NCI-H128 (cell line): ENCODE results near the gene FOXP3.

Source experiments
- DNase-seq: peaks from one replicate; lab custom pipeline; 2025; ENCODE audit not compliant: unreplicated experiment; lab: John Stamatoyannopoulos, UW

FOXP3 gene

GRCh38 chrX:49221868-49222267 is 42.6 kb downstream of the FOXP3 start:
- DNase-seq = no peak

GRCh38 chrX:49220100-49220499 is 44.4 kb downstream of the FOXP3 start:
- DNase-seq = no peak

GRCh38 chrX:49214996-49215526 is 49.4 kb downstream of the FOXP3 start:
- no peak for DNase-seq

GRCh38 chrX:49214416-49214815 is 50.1 kb downstream of the FOXP3 start:
- no peak for DNase-seq

DNA sequence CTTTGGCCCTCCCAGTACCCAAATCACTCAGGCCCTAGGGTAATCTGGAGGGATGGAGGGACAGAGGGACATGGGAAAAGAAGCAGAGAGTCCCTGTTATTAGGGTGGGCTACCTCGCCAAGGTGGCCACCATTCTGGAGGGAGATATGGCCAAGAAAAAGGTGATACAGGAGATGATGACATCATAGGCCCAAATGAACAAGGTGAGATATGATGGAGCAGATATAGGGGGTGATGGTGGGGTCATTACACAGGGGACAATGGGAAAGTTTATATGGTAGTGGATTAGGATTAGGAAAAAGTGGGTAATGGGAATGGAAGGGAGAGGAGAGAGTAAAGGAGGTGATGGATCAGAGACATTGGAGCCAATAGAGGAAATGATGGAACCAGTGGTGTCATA is 51.6 kb downstream of the FOXP3 start:
- DNase-seq = no peak

DNA sequence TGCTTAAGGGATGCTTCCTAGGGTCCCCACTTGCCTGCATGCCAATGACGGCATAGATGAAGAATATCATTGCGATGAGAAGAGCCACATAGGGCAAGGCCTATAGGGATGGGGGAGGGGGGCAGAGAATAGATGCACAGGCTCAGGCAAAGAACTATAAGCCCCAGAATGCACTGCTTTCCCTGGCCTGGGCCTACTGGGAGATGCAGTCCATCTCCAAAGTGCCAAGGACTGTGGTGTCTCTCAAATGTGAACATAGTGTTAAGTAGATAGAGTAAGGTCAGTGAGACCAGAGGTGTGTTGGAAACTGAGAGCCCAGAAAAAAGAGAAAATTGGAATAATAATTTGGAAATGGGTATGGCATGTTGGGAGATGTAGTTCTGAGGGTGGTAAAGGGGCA is 52.3 kb downstream of the FOXP3 start:
- DNase-seq = no peak

GRCh38 chrX:49211074-49211473 is 53.4 kb downstream of the FOXP3 start:
- DNase-seq = no peak

DNA sequence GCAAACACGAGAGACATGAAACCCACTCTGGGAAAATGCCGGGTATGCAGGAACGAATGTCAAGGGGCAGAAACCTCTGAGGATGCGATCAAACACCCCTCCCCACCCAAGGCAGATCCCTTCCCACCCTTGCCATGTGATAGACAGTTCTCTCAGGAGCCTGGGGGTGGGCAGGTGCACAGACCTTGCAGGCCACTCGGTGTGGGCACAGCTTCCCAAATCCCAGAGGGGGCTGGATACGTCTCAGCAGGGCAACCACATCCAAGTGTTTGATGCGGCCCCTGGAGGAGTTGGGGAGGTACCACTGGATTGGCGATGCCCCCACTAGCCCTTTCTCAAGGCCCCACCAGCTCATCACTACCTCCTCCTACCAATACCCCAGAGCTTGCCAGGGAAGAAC is 54.1 kb downstream of the FOXP3 start:
- no peak for DNase-seq

GRCh38 chrX:49209434-49210251 is 54.9 kb downstream of the FOXP3 start:
- no peak for DNase-seq

DNA sequence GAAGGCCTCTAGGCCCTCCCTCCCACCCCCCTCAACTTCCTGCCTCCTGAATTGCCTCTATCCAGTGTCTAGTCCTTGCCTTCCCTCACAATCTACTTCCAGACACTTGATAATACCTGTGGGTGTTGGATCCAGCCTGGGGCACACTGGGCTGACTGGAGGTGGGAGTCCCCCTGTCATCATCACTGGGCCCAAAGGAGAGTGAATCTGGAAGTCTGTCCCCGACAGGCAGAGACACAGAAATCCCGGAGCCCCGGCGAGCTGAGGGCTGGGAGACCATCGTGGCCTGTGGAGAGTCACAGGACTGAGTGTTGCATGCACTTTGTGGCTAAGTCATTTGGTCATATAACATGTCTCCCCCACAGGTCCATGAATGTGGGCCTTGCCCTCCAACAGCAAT is 56.1 kb downstream of the FOXP3 start:
- no peak for DNase-seq

- no peak for DNase-seq
Observed at GRCh38 chrX:49206543-49206942, 58.0 kb downstream of the FOXP3 start.

DNA sequence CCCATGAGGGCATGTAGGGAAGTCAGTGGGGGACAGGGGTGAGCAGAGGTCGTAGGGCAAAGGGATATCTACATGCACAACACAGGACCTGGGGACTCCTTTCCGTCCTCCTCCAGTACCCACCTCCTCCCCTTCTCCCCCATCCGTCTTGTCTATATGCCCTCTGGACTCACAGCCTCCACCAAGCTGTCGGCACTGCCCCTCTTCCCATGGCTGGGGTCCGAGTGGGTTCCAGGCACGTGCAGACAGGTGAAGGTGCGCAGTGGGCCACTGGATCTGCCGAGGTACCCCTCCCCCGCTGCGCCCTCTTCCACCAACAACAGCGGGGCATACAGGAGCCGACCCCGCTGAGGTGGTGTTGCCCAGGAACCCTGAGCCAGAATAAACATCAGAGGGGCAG is 59.1 kb downstream of the FOXP3 start:
- no peak for DNase-seq

- no peak for DNase-seq
Observed at GRCh38 chrX:49204709-49205108, 59.8 kb downstream of the FOXP3 start.

DNA sequence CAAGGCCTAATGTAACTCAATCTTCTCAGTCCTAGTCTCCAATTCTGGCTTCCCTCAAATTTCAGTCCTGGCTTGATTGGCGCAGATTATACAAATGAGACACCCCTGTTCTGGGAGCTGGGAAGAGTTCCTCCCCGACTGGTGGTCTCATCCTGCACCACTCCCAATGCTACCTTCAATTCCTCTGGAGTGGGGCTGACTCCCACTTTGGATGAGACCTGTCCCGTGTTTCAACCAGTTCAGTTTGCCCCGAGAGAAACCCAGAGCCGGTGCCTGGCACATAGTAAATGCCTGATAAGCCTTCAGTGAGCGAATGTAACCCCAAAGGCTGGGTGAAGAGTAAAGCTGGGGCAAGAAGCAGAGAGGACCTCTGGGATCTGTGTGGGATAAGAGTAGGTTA is 60.5 kb downstream of the FOXP3 start:
- DNase-seq = no peak

- no peak for DNase-seq
Observed at GRCh38 chrX:49203536-49203935, 61.0 kb downstream of the FOXP3 start.

DNA sequence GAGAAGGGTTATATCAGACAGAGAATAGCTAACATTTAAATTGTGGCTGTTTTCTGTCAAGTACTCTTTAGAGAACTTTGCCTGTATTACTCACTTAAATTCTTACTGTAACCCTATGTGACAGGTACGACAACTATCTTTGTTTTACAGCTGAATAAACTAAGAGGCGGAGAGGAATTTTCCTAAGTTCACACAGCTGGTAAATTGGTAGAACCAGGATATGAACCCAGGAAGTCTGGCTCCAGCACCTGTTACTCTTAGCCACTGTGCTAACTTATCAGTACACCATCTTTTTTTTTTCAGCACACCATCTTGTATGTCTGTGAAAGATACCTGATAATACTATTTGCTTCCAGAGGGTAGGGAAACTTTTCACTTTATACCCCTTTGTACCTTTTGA is 62.5 kb downstream of the FOXP3 start:
- DNase-seq = no peak
